HG02885 (cell line): ENCODE measurements around the gene CDK19.
"Not testable (repeated sequence)": the region's sequence is repeated elsewhere in the genome, so short reads cannot be mapped to it uniquely, and the experiment has no call there.

Source experiments
- ATAC-seq: cut with Tn5 transposase; IDR thresholded peaks from one replicate; pipeline ENCODE4 v1.9.1; 2021; ENCODE audit warnings: mild to moderate bottlenecking; ENCODE audit not compliant: unreplicated experiment, poor library complexity

The CDK19 gene

GRCh38 chr6:110814102-110815014, 911 bp downstream of the CDK19 start:
- ATAC-seq, result peak; percentile 19

- no peak for ATAC-seq
Measured at GRCh38 chr6:110813338-110814101, 1.7 kb downstream of the CDK19 start.

GRCh38 chr6:110812719-110813118, 2.5 kb downstream of the CDK19 start:
- no peak for ATAC-seq

GRCh38 chr6:110810896-110811586, 4.2 kb downstream of the CDK19 start:
- no peak for ATAC-seq

- ATAC-seq, result no peak
Measured at GRCh38 chr6:110809792-110810191, 5.5 kb downstream of the CDK19 start.

- not testable (repeated sequence) for ATAC-seq
Measured at GRCh38 chr6:110802175-110802574, 13.1 kb downstream of the CDK19 start.

- no peak for ATAC-seq
Measured at GRCh38 chr6:110800839-110801196, 14.5 kb downstream of the CDK19 start.

GRCh38 chr6:110800196-110800838, 15.0 kb downstream of the CDK19 start:
- ATAC-seq, result no peak

- ATAC-seq, result no peak
Measured at GRCh38 chr6:110799655-110800054, 15.6 kb downstream of the CDK19 start.

- no peak for ATAC-seq
Measured at GRCh38 chr6:110799189-110799588, 16.1 kb downstream of the CDK19 start.

GRCh38 chr6:110795271-110795670, 20.0 kb downstream of the CDK19 start:
- ATAC-seq, result no peak

- no peak for ATAC-seq
Measured at GRCh38 chr6:110786696-110787095, 28.6 kb downstream of the CDK19 start.

GRCh38 chr6:110786271-110786670, 29.0 kb downstream of the CDK19 start:
- no peak for ATAC-seq

- peak; percentile 21 for ATAC-seq
Measured at GRCh38 chr6:110784610-110784979, 30.7 kb downstream of the CDK19 start.

- no peak for ATAC-seq
Measured at GRCh38 chr6:110781522-110782214, 33.6 kb downstream of the CDK19 start.

GRCh38 chr6:110778333-110778732, 36.9 kb downstream of the CDK19 start:
- no peak for ATAC-seq

GRCh38 chr6:110777636-110778035, 37.6 kb downstream of the CDK19 start:
- ATAC-seq, result no peak

- no peak for ATAC-seq
Measured at GRCh38 chr6:110776413-110776812, 38.9 kb downstream of the CDK19 start.

GRCh38 chr6:110769923-110770322, 45.3 kb downstream of the CDK19 start:
- ATAC-seq, result no peak

- no peak for ATAC-seq
Measured at GRCh38 chr6:110768057-110768456, 47.2 kb downstream of the CDK19 start.
